ENCODE measurements around the gene MYORG.
"Not testable (repeated sequence)": the region's sequence is repeated elsewhere in the genome, so short reads cannot be mapped to it uniquely, and the experiment has no call there.

Gene MYORG

DNA sequence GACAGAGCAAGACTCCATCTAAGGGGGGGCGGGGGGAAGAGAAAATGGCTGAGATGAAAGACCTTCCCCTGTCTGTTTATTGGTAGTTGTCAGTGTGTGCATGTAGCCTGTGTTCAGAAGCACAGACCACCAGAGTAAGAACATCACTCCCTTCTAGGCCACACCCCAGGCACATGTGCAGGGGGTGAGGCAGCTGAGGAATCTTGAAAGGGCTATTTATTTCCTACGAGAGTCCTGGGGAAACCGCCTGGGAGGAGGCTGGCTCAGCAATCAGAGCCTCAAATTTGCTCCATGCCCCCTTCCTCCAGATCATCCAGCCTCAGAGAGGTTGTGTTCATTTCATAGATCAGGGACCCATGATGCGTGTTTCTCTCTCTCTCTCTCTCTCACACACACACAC lies 7.1 kb downstream of the MYORG start:
- no peak for DNase-seq (ENCODE audit: low read depth, low spot score)

DNA sequence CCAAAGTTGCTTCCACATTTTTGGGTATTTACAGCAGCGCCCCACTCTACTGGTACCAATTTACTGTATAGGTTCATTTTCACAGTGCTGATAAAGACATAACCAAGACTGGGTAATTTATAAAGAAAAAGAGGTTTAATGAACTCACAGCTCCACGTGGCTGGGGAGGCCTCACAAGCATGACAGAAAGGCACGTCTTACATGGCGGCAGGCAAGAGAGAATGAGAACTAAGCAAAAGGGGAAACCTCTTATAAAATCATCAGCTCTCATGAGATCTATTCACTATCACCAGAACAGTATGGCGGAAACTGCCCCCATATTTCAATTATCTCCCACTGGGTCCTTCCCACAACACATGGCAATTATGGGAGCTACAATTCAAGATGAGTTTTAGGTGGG lies 7.9 kb downstream of the MYORG start:
- DNase-seq (ENCODE audit: low read depth, low spot score): not testable (repeated sequence)

DNA sequence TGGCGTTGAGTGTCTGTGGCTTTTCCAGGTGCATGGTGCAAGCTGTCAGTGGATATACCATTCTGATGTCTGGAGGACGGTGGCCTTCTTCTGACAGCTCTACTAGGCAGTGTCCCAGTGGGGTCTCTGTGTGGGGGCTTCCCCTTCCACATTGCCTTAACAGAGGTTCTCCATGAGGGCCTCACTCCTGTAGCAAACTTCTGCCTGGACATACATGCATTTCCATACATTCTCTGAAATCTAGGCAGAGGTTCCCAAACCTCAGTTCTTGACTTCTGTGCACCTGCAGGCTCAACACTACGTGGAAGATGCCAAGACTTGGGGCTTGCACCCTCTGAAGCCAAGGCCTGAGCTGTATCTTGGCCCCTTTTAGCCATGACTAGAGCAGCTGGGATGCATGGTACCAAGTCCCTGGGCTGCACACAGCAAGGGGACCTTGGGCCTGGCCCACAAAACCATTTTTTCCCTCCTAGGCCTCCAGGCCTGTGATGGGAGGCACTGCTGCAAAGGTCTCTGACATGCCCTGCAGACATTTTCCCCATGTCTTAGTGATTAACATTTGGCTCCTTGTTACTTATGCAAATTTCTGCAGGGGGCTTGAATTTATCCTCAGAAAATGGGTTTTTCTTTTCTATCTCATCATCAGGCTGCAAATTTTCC lies 8.8 kb downstream of the MYORG start:
- not testable (repeated sequence) for DNase-seq (ENCODE audit: low read depth, low spot score)

DNA sequence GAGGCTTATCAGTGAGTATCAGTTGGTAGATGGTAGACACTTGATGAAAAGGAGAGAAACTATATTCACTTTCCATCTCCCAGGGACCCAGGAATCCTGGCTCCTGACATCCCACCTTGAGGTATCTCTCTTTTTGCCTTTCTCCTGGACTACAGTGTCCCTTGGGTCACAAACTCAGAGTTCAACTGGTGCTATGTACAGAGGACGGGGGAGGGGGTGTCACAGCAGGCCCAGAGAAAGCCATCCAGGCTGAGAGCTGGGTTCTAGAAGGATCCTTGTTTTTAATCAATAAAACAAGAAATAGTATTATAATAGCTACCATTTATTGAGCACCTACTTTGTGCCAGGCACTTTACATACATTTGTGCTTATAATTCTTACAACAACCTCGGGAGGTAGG lies 10.3 kb downstream of the MYORG start:
- no peak for DNase-seq (ENCODE audit: low read depth, low spot score)

DNA sequence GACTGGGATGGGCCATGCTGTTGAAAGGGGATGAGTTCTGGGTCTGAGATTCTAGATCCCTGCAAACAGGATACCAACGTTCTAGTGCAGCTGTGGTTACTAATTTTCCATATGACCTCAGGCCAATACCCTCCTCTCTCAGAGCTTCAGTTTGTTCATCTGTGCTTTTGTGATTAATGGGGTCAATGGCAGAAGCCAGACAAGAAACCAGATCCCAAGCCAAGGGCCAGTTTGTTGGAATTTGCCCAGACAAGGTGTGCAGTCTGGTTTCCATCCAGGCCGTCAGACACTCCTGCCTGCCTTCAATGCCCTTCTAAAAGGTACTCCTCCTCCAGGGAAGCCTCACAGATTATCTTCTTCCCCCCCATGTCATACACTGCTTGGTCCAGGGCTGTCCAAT lies 11.4 kb downstream of the MYORG start:
- no peak for DNase-seq (ENCODE audit: low read depth, low spot score)

DNA sequence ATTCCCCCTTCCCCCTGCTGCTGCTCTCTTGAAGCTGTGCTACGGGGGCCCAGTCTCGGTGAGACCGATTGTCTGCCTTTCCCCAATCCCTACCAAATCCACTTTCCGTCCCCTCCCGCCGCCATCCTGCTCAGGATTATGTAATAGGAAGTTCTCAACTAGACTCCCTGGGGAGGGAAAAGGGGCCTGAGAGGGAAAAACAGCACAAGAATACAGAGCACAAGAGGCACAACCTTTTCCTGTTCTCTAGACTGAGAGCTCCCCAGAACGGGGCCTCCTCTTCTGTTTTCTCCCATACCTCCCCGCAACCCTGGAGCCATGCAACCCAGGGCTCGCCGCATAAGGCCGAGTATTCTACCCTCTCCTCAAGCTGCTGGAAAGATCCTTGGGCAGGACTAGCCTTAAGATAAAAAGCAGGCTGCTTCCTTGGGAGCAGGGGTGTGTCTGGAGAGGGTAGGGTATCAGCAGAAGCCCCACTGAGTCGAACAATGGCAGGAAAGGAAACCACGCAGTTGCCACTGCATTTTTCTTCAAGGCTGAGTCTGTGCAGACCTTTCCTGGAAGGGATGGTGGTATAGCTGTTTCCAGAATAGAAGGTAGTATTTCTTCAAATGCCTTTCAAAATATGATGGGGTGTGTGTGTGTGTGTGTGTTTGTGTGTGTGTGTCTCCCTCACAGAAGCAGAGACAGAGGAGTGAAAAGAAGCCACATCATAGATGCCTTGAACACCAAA lies 12.9 kb downstream of the MYORG start:
- no peak for DNase-seq (ENCODE audit: low read depth, low spot score)

DNA sequence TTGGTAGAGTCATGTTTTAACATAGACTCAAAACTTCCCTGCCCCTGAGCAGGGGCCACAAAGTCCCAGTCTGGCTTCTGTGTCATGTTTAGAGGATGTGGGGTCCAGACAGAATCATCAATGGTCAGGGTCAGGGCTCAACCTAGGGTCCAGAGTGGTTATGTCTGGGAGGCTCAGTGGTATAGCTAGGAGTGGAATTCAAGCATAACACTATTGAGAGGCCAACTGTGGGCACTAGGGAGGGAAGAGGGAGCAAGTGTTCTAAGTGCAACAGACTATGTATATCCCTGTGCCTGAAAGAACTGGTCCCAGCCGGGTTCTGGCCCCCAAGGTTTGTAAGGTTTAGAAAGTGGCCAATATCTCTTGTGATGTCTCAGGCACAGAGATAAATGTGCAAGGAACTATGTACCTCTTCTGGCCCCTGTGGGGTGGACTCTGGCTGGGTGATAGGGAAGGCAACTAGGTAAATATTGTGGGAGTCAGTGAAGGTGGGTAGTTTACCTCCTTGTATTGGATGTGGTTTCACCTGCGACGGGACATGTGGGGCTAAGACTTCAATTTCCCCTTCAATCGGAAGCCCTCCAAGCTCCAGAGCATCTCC lies 14.0 kb downstream of the MYORG start:
- DNase-seq (ENCODE audit: low read depth, low spot score): no peak

DNA sequence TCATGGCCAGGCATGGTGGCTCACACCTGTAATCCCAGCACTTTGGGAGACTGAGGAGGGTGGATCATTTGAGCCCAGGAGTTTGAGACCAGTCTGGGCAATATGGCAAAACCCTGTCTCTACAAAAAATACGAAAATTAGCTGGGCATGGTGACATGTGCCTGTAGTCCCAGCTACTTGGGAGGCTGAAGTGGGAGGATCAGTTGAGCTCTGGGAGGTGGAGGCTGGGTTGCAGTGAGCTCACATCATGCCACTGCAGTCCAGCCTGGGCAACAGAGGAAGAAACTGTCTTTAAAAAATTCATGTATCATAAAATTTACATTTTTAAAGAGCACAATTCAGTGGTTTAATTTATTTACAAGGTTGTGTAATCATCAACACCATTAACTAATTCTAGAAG lies 23.7 kb downstream of the MYORG start:
- not testable (repeated sequence) for DNase-seq (ENCODE audit: low read depth, low spot score)

DNA sequence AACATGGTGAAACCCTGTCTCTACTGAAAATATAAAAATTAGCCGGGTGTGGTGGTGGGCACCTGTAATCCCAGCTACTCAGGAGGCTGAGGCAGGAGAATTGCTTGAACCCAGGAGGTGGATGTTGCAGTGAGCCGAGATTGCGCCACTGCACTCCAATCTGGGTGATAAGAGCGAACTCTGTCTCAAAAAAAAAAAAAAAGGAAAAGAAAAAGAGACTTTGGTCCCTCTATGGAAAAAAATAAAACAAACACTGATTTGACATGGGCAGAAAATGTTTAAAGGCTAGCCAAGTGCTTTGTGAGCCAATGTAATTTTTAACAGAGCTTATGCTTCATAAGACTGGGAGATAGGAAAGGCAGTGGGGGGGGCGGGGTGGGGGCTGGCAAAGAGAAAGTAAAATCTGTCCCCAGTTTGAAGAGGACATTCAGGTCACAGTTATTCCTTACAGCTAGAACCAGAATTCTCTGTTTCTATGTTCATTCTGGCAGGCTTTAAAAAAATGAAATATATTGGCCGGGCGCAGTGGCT lies 24.5 kb downstream of the MYORG start:
- not testable (repeated sequence) for DNase-seq (ENCODE audit: low read depth, low spot score)

DNA sequence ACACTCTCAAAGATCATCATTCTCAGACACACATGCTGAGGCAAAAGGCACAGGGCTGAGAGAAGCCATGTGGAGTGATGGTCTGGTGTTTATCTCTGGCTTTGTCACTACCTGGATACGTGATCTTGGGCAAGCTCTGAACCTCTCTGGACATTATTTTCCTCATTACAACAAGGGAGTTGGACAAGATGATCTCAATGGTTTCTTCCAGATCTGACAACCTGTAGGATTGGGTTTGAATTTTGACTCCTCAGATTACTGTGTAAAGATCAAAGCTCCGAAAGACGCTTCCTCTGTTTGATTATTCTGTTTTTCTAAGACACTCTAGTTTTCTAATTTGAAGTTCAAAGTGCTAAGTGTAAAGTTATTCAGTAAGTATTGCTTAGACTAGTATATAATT lies 27.4 kb downstream of the MYORG start:
- DNase-seq (ENCODE audit: low read depth, low spot score): no peak

DNA sequence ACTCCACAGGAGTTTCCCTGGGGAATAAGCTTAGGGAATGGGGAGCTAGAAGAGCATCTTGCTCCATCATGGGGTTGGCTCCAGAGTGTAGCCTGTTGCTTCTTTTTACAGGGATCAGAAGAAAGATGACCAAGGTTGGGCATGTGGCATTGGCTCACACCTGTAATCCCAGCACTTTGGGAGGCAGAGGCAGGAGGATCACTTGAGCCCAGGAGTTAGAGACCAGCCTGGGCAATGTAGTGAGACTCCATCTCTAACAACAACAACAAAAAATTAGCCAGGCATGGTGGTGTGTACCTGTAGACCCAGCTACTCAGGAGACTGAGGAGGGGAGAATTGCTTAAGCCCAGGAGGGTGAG lies 28.9 kb downstream of the MYORG start:
- no peak for DNase-seq (ENCODE audit: low read depth, low spot score)

DNA sequence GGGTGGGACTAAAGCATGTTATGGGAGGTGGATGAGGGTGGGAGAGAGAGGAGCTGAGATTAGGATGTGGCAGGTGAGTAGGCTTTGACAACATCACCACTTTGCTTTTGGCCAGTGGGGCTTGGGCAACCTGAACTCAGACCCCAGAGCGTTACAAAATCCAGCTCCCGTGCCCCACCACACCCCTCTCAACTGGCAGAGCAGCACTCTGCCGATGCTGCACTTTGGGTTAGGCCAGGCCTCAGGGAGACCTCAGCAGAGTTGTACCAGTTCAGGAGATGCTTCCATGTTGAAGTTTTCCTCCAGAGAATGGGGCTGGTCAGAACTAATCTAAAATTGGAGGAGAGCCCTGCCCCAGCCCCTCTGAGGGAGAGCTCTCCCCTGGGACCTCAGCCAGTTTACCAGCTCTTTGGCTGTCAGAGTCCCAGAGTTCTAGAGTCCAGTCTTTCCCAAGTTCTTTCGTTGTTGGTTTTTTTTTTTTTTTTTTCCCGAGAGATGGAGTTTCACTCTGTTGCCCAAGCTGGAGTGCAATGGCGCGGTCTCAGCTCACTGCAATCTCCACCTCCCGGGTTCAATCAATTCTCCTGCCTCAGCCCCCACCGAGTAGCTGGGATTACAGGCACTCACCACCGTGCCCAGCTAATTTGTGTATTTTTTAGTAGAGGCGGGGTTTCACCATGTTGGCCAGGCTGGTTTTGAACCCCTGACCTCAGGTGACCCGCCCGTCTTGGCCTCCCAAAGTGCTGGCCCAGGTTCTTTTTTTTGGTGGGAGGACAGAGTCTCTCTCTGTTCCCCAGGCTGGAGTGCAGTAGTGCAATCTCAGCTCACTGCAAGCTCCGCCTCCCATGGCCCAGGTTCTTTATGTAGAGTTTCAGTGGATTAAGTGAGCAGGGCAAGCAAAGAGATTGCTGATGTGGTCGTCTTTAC lies 29.6 kb downstream of the MYORG start:
- no peak for DNase-seq (ENCODE audit: low read depth, low spot score)

DNA sequence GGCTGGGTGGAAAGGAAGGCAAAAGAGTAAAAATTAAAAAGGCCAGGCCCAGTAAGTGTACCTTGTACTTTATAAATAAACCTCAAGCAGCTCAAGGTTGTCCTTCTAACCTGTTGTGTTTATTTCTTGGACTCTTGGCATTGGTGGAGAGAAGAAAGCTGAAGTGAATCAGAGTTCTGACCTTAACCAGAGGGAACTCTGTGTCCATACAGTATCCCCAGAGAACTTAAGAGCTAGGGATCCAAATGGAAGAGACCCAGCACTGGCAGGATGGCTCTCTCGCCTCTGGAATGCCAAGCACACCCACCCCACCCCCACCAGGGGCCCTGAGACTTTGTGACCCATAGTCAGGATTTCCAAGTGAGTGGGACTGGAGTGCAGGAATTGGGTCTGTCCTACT lies 33.1 kb downstream of the MYORG start:
- DNase-seq (ENCODE audit: low read depth, low spot score): no peak

DNA sequence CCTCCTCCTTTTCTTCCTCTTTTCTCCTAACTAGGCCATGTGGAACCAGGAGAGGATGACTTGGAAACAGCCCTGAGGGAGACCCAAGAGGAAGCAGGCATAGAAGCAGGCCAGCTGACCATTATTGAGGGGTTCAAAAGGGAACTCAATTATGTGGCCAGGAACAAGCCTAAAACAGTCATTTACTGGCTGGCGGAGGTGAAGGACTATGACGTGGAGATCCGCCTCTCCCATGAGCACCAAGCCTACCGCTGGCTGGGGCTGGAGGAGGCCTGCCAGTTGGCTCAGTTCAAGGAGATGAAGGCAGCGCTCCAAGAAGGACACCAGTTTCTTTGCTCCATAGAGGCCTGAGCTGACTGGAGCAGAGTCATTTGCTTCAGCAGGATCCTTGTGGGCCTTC lies 33.6 kb downstream of the MYORG start:
- no peak for DNase-seq (ENCODE audit: low read depth, low spot score)

DNA sequence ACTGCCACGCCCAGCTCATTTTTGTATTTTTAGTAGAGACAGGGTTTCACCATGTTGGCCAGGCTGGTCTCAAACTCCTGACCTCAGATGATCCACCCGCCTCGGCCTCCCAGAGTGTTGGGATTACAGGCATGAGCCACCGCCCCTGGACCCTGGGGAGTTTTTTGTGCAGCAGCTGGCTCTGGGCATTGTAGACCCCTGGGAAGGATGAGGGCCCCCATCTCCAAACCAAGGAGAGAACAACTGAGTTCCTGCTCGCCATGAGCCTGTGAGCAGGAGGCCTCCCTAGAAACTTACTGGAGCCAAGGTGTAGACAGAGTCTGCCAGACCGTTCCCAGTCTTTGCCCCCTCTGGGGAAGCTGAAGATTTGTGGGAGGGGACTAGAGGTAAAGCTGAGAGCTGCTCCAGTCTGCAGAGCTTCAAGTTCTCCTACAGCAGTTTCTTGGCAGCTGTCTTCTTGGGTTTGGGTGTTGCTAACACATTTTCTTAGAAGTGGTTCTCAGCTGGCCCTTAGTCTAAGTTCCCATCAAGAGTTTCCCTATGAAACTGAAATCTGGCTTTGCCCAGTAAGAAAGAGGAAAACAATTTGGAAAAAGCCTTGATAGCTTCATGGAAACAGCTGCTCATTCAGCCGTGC lies 34.9 kb downstream of the MYORG start:
- no peak for DNase-seq (ENCODE audit: low read depth, low spot score)

DNA sequence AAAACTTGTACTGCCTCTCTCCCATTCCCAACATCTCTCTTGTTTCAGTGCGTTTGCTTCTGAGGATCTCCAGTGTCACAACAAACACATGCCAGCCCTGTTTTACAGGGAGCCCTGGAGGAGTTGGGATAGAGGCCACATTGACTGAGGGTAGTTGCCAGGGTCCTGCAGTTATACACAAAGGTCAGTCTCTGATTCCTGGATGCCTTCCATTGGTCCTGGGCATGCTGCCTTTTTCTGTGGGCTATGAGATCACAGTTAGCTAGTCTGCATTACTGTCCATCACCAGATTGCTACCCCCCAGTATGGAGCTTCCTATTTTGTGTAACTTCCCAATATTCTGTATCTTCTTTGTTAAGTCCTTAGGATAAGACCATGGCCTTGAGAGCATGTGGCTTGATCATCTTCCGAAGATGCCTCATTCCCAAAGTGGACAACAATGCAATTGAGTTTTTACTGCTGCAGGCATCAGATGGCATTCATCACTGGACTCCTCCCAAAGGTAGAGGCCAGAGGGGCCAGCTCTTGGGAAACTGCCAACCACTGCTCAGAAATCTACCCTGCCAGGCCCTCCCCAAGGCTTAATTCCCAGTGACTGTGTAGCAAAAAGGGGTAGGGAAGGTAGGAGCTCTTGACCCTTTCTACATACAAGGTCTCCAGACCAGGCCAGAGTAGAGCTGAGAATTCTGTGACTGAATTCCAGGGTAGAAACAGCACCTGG lies 37.9 kb downstream of the MYORG start:
- no peak for DNase-seq (ENCODE audit: low read depth, low spot score)

DNA sequence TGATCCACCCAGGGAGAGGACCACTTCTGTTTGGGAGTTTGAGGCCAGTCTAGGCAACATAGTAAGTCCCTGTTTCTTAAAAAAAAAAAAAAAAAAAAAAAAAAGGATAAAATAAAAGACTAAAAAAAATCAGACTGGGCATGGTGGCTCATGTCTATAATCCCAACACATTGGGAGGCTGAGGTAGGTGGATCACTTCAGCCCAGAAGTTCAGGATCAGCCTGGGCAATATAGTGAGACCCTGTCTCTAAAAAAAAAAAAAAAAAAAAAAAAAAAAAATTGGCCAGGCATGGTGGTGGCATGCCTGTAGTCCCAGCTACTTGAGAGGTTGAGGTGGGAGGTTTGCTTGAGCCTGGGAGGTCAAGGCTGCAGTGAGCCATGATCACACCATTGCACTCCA lies 38.6 kb downstream of the MYORG start:
- not testable (repeated sequence) for DNase-seq (ENCODE audit: low read depth, low spot score)

DNA sequence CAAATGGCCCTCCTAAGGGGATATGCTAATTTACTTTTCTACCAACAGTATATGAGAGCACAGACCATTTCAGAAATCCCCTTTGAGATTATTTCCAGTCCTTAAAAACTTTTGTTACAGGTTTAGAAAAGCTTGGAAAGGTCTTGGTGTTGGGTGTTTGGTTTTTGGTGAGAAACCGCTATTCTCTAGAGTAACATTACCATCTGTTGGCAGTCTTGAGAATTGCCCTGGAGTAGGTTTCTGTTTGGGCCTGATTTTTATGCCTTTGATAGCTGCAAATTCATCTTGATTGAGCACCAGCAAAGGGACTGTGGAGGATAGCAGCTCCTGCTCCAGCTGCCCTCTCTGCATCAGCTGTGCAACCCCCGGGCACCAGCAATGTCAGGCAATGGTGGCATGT lies 39.3 kb downstream of the MYORG start:
- no peak for DNase-seq (ENCODE audit: low read depth, low spot score)

DNA sequence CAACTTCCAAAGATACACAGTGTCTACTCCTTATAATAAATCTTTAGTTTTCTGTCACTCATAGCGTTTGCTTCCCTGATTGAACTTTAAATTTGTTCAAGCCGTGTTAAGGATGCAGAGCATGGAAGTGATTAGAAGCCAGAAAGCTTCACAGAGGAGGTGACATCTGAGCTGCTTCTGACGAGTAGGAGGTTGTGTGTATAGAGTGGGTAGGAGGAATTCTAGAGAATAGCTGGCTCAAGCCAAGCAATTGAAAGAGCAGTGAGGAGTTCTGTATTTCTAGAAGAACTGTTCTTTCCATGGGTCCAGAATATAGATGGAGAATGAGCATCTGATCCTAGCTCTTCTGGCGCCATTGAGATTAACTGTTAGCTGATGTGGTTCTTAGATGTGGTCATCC lies 41.3 kb downstream of the MYORG start:
- no peak for DNase-seq (ENCODE audit: low read depth, low spot score)

DNA sequence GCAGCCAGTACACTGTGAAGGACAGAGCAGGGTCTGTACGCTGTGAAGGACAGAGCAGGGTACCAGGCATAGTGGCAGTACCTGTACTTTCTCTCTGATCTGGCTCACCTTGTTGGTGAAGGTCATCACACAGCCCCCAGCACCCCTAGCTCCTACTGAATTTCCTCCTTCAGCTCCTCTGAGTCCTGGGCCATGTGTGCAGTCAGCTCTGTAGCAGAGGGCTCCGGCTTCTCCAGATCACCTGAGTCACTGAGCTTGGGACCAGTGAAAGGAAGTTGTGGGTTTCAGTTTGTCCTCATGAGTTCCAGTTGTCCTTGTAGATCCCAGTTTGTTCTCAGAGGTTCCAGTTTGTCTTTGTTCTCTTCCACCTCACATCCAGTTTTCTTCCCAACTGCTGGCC lies 41.8 kb downstream of the MYORG start:
- no peak for DNase-seq (ENCODE audit: low read depth, low spot score)

DNA sequence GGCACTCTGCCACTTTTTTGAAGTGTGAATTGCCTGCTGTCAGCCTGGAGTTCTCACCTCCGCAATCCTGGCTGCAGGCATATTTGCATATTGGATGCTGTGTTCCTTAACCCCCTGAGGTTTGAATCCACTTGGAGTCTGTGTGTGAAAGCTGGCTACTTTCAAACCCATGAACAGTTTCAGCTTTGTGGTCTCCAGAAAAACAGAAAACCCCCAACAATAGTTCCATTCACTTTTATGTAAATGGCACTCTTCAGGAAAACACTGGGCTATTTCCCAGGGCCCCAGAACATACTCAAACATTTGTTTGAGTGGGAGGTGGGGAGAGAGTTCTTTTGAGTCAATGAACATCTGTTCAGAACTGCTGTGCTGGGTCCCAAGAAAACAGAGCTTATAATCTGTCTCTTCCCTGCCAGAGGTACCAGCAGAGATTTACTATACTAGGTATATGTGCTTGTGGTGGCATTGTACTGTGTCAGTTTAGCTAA lies 42.3 kb downstream of the MYORG start:
- no peak for DNase-seq (ENCODE audit: low read depth, low spot score)

Measured in smooth muscle cell of the brain vasculature (primary cell).